HepG2 (cell line): ENCODE data around the gene STIMATE. TPM values are rescaled to one million over a fixed set of nuclear protein-coding genes. Genes with fewer than 3 reads are reported as not detected.

Experiments used
- ATAC-seq: fragments of 200-7000 bp; cut with Tn5 transposase; 3 replicates; pipeline ENCODE4 v1.9.1; 2020; ENCODE audit warnings: mild to moderate bottlenecking, moderate library complexity
- BruUV-seq: library from RNA; stranded (reverse); fragments of 400-500 nt; replicated peaks from 2 replicates; lab custom pipeline; 2021; lab: Mats Ljungman, UMichigan
- CTCF ChIA-PET: fragments of 300-600 bp; formaldehyde crosslinking; extraction: SDS; loops from one replicate; lab custom pipeline; 2021; ENCODE audit warnings: low total read pairs, inconsistent platforms, low intra/inter-chr PET ratio; lab: Yijun Ruan, JAX
- POLR2A ChIA-PET: fragments of 350-600 bp; sonication (Branson Sonifier 250); formaldehyde crosslinking; loops from one replicate; lab custom pipeline; 2020; ENCODE audit warnings: antibody characterized with exemption, inconsistent platforms; lab: Yijun Ruan, JAX
- DNase-seq: peaks from one replicate; pipeline ENCODE4 v3.0.0-alpha.2; 2015; ENCODE audit warnings: low spot score
- FAIRE-seq: peaks from 3 replicates; lab custom pipeline; 2011; peaks lifted over from hg19 to GRCh38; lab: Jason Lieb, UNC
- H2AFZ ChIP-seq: one replicate; pipeline ENCODE4 v1.6.1; 2011; ENCODE audit warnings: low read length, inconsistent platforms
- H3K27ac ChIP-seq: fragments of 300-600 bp; 3 replicates; pipeline ENCODE4 v1.8.0; 2011; ENCODE audit warnings: mixed run types, mild to moderate bottlenecking, mixed read lengths, low read length, inconsistent platforms; ENCODE audit not compliant: insufficient read depth; ENCODE audit errors: extremely low read length
- H3K27me3 ChIP-seq, 2 experiments: fragments of 200-600 bp in 1 of 2; 2 replicates in 1 of 2; 3 replicates in 1 of 2; pipeline versions ENCODE4 v1.6.0 to v1.8.0; 2011; ENCODE audit warnings: low read length in 2 of 2, mild to moderate bottlenecking in 2 of 2, moderate library complexity in 2 of 2, inconsistent platforms in 1 of 2; ENCODE audit not compliant: insufficient read depth in 2 of 2, control insufficient read depth in 1 of 2
- H3K36me3 ChIP-seq, 2 experiments: fragments of 200-600 bp in 1 of 2; replicated peaks in 1 of 2; 2 replicates in 1 of 2; 3 replicates in 1 of 2; pipeline versions ENCODE4 v1.5.1 to v1.8.0; 2011; ENCODE audit warnings: low read length in 2 of 2, inconsistent platforms in 1 of 2; ENCODE audit not compliant: insufficient read depth in 2 of 2, control insufficient read depth in 1 of 2
- H3K4me1 ChIP-seq: 2 replicates; pipeline ENCODE4 v1.5.1; 2012; ENCODE audit warnings: low read length, inconsistent platforms; ENCODE audit not compliant: insufficient read depth
- H3K4me2 ChIP-seq: 2 replicates; pipeline ENCODE4 v1.6.0; 2011; ENCODE audit warnings: low read depth, low read length, inconsistent platforms
- H3K4me3 ChIP-seq, 3 experiments: fragments of 200-600 bp in 1 of 3; sonication (generic), shearing (Covaris generic) in 1 of 3; replicated peaks in 1 of 3; 2 replicates each; pipeline ENCODE4 v1.5.1; 2011 to 2016; ENCODE audit warnings: low read length in 3 of 3, inconsistent platforms in 2 of 3, low read depth in 2 of 3, mild to moderate bottlenecking in 2 of 3, control low read depth in 1 of 3, mixed read lengths in 1 of 3; ENCODE audit not compliant: insufficient read depth in 1 of 3
- H3K79me2 ChIP-seq: one replicate; pipeline ENCODE4 v1.6.1; 2011; ENCODE audit warnings: low read length, inconsistent platforms; ENCODE audit not compliant: insufficient read depth
- H3K9ac ChIP-seq: 2 replicates; pipeline ENCODE4 v1.6.0; 2011; ENCODE audit warnings: mild to moderate bottlenecking, low read depth, low read length, inconsistent platforms; ENCODE audit not compliant: insufficient read depth
- H3K9me3 ChIP-seq: 2 replicates; pipeline ENCODE4 v1.5.1; 2012; ENCODE audit warnings: mild to moderate bottlenecking, low read length
- H4K20me1 ChIP-seq: 2 replicates; pipeline ENCODE4 v1.6.0; 2011; ENCODE audit warnings: inconsistent platforms, mild to moderate bottlenecking, low read length, moderate library complexity; ENCODE audit not compliant: insufficient read depth
- HMG20B ChIP-seq: conservative IDR thresholded peaks from 2 replicates; pipeline ENCODE4 v1.6.1; 2016; ENCODE audit warnings: missing genetic modification reagents, missing compliant biosample characterization
- HNRNPUL1 ChIP-seq: fragments of 200-400 bp; formaldehyde crosslinking; IDR thresholded peaks from 2 replicates; pipeline ENCODE4 v1.6.1; 2017; ENCODE audit warnings: low read depth, mild to moderate bottlenecking, low read length, moderate library complexity
- RAD21 ChIP-seq: fragments of 450-650 bp; formaldehyde crosslinking; IDR thresholded peaks from 2 replicates; pipeline ENCODE4 v1.5.0; 2020; ENCODE audit warnings: mild to moderate bottlenecking
- ZBTB1 ChIP-seq: sonication (generic); formaldehyde crosslinking; IDR thresholded peaks from 2 replicates; pipeline ENCODE4 v1.4.0; 2020; ENCODE audit warnings: missing genetic modification reagents, borderline replicate concordance
- WGBS: methylation state at CpG from one replicate; pipeline ENCODE4 v1.1.6; 2017; ENCODE audit warnings: low lambda C conversion rate; 5-methylcytosine and 5-hydroxymethylcytosine counted together
- in situ Hi-C: cut with HindIII; loops from 2 replicates; pipeline ENCODE4 v1.10.0; 2017; ENCODE audit warnings: low pct_unique_long_range_greater_than_20kb; ENCODE audit not compliant: extremely low pct_ligation_motif_present
- intact Hi-C: fragments of 100-400 bp; cut with micrococcal nuclease; formaldehyde crosslinking; loops from one replicate; pipeline ENCODE4 v1.10.0; 2022; ENCODE audit not compliant: unreplicated experiment
- polyA plus RNA-seq, 8 experiments: library from polyadenylated mRNA; depleted of rRNA in 3 of 8; stranded (reverse) in 7 of 8; unstranded in 1 of 8; fragments of >200 nt; fragmentation: Illumina TruSeq in 4 of 8; extraction: Trizol in 4 of 8; gene quantifications; 2 replicates each; pipeline versions ENCODE4 v1.2.1 to v1.2.3, GENCODE V29; 2011 to 2016; ENCODE audit warnings: low read depth in 4 of 8, missing spikeins in 1 of 8, mixed read lengths in 1 of 8; ENCODE audit not compliant: insufficient read depth in 1 of 8
- total RNA-seq, 5 experiments: library from RNA; depleted of rRNA; stranded (reverse); fragments of >200 nt; fragmentation: Illumina TruSeq; extraction: Trizol; gene quantifications; 2 replicates each; pipeline ENCODE4 v1.2.3, GENCODE V29; 2016; ENCODE audit warnings: low read depth in 1 of 5
- TF ChIP-seq, protein P1 (sequence below): sonication (generic); formaldehyde crosslinking; IDR thresholded peaks from 2 replicates; pipeline ENCODE4 v1.5.0; 2020; ENCODE audit warnings: mild to moderate bottlenecking, missing genetic modification reagents
- TF ChIP-seq, protein P2 (sequence below): sonication (generic); formaldehyde crosslinking; IDR thresholded peaks from 2 replicates; pipeline ENCODE4 v1.4.0; 2020; ENCODE audit warnings: missing genetic modification reagents, borderline replicate concordance
- TF ChIP-seq, protein P3 (sequence below): sonication (generic); formaldehyde crosslinking; IDR thresholded peaks from 2 replicates; pipeline ENCODE4 v1.8.0; 2022; ENCODE audit warnings: mild to moderate bottlenecking, missing genetic modification reagents, moderate library complexity
- TF ChIP-seq, protein P4 (sequence below): sonication (generic); formaldehyde crosslinking; IDR thresholded peaks from 2 replicates; pipeline ENCODE4 v1.4.0; 2020; ENCODE audit warnings: mild to moderate bottlenecking, missing genetic modification reagents

STIMATE gene
- total and polyA plus RNA-seq, 2 of the 13 experiments (the other 11 are each of a cell fraction or from before 2014, with no cell fraction given): 5.7 to 11.7 TPM

DNA sequence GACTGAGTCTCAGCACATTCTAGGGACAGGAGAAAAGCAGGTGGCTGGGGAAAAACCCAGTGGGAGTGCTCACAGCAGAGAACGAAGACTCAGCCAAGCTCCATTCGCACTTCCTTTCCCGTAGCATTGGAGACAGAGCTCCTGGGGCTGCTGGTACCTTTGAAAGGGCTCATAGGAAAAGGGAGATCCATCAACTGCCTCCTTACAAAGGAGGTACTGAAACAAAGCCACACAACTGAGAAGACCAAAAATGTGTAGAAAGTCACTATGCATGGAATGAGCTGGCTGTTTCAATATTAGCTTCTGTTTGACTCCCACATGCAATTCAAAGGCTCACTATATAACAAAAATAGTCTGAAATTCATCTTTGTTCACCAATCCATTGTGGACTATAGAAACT lies 16.9 kb downstream of the STIMATE start (continued):
- TF ChIP-seq, protein P1, sequence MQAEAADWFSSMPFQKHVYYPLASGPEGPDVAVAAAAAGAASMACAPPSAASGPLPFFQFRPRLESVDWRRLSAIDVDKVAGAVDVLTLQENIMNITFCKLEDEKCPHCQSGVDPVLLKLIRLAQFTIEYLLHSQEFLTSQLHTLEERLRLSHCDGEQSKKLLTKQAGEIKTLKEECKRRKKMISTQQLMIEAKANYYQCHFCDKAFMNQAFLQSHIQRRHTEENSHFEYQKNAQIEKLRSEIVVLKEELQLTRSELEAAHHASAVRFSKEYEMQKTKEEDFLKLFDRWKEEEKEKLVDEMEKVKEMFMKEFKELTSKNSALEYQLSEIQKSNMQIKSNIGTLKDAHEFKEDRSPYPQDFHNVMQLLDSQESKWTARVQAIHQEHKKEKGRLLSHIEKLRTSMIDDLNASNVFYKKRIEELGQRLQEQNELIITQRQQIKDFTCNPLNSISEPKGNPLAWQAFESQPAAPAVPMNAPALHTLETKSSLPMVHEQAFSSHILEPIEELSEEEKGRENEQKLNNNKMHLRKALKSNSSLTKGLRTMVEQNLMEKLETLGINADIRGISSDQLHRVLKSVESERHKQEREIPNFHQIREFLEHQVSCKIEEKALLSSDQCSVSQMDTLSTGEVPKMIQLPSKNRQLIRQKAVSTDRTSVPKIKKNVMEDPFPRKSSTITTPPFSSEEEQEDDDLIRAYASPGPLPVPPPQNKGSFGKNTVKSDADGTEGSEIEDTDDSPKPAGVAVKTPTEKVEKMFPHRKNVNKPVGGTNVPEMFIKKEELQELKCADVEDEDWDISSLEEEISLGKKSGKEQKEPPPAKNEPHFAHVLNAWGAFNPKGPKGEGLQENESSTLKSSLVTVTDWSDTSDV: no peak
- TF ChIP-seq, protein P2, sequence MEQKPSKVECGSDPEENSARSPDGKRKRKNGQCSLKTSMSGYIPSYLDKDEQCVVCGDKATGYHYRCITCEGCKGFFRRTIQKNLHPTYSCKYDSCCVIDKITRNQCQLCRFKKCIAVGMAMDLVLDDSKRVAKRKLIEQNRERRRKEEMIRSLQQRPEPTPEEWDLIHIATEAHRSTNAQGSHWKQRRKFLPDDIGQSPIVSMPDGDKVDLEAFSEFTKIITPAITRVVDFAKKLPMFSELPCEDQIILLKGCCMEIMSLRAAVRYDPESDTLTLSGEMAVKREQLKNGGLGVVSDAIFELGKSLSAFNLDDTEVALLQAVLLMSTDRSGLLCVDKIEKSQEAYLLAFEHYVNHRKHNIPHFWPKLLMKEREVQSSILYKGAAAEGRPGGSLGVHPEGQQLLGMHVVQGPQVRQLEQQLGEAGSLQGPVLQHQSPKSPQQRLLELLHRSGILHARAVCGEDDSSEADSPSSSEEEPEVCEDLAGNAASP (CRISPR knock-in tag): no peak
- TF ChIP-seq, protein P3, sequence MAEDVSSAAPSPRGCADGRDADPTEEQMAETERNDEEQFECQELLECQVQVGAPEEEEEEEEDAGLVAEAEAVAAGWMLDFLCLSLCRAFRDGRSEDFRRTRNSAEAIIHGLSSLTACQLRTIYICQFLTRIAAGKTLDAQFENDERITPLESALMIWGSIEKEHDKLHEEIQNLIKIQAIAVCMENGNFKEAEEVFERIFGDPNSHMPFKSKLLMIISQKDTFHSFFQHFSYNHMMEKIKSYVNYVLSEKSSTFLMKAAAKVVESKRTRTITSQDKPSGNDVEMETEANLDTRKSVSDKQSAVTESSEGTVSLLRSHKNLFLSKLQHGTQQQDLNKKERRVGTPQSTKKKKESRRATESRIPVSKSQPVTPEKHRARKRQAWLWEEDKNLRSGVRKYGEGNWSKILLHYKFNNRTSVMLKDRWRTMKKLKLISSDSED (CRISPR knock-in tag): no peak
- TF ChIP-seq RAD21 (CRISPR knock-in tag) (no peak), ZBTB1 (CRISPR knock-in tag) (no peak)
- TF ChIP-seq, all 625 proteins: peak for 0

DNA sequence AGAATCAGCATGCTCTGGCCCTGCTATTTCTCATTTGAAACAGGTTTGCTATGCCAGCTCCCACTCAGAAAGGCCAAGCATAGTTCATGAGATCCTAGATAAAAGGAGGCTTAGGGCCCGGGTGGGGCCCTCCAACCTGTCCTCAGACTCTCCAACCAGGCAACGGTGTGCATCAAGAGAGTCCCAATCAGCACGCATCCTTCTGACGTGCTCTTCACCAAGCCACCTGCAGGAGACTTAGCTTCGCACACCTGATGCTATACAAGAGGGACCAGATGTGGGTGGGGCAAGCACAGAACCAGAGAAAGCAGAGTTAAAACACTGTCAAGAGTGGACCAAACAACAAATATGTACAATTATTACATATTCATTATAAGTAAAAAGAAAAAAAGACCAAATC lies 17.3 kb downstream of the STIMATE start:
- in situ Hi-C loops: no loop called here
- H4K20me1 ChIP-seq: no peaks in the 10 kb centered on the region
- BruUV-seq: no TSS peak
- intact Hi-C loops: no loop called here
- H3K4me3 ChIP-seq: no peak overlapping the region
- no peak for DNase-seq
- ChIA-PET POLR2A (no interaction called here), CTCF (interaction anchor here (1.0 kb wide), 1 partner anchor 55 kb away, joined by 3 read pairs; no protein-coding TSS in a partner anchor)
- H3K79me2 ChIP-seq: no peaks in the 10 kb centered on the region
- 94% methylated on average over 5 of the region's 5 CpGs for WGBS
- no peaks in the 10 kb centered on the region for H3K9me3 ChIP-seq
- H3K9ac ChIP-seq: no peak overlapping the region
- no peak for ATAC-seq
- no peak overlapping the region for H2AFZ ChIP-seq
- FAIRE-seq: no peak
- TF ChIP-seq HNRNPUL1 (no peak), HMG20B (CRISPR knock-in tag) (no peak)
- TF ChIP-seq, protein P4, sequence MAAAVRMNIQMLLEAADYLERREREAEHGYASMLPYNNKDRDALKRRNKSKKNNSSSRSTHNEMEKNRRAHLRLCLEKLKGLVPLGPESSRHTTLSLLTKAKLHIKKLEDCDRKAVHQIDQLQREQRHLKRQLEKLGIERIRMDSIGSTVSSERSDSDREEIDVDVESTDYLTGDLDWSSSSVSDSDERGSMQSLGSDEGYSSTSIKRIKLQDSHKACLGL (CRISPR knock-in tag): no peak
- no peak overlapping the region for H3K4me2 ChIP-seq
- H3K36me3 ChIP-seq: 0 out of 5 replicates have a peak, but pooled peaks cover 0 to 3% of the 10 kb centered on the region in 2 experiments
- no peaks in the 10 kb centered on the region for H3K27me3 ChIP-seq
- H3K27ac ChIP-seq: no peak overlapping the region
- peaks cover 7% of the 10 kb centered on the region for H3K4me1 ChIP-seq
